Measurements from ENCODE around the gene RAB14.

- TF ChIP-seq CTCF (IDR thresholded peaks at IDR 0.05) = no peak
- TF ChIP-seq POLR2A (IDR thresholded peaks at IDR 0.05) = no peak
- no peak for TF ChIP-seq POLR2AphosphoS5 (IDR thresholded peaks at IDR 0.05)
- no peak for TF ChIP-seq EP300 (IDR thresholded peaks at IDR 0.05)
Measured at GRCh38 chr9:121207371-121207940, 5.8 kb upstream of the RAB14 start.

Measured in stomach (tissue), 4 donors.